Measurements from ENCODE around the gene LAMA2. TPM values are rescaled to one million over a fixed set of nuclear protein-coding genes. Genes with fewer than 3 reads are reported as not detected.
"Not testable (repeated sequence)": the region's sequence is repeated elsewhere in the genome, so short reads cannot be mapped to it uniquely, and the experiment has no call there.

Gene LAMA2
- total RNA-seq, 2 donors from 2014 or later: 7.0 to 14.4 TPM

DNA sequence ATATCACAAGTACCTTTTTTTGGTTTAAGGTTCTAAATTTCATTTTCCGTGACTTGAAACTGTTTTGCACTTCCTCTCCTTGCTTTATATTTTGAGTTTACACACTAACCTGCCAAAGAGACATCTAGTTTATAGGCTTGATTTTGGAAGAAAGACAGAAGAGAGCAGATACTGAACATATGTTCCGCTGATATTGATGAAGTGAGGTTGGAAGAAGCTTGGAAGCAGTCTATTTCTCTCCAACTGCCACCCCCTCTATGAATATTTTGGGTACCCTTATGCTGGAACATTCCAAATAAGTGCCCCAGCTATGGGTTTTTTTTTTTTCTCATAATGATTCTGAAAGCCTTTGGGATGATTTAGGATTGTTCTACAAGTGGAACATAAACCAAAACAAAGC is 150.6 kb downstream of the LAMA2 start:
- intact Hi-C loops (cut with DNase I, micrococcal nuclease): no loop called here
- no peak for ATAC-seq
- no peak for DNase-seq

DNA sequence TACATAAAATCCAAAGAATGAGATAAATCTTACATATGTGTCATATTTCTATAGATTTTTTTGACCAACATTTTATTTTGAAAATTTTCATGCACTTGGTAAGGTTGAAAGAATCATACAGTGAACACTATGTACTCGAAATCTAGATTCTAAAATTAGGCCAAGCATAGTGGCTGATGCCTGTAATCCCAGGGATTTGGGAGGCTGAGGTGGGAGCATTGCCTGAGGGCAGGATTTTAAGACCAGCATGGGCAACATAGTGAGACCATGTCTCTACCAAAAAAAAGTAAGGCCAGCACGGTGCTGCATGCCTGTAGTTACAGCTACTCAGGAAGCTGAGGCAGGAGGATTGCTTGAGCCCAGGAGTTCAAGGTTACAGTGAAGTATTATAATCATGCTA is 158.6 kb downstream of the LAMA2 start:
- DNase-seq (no peak), ATAC-seq (no peak)
- intact Hi-C loops (cut with DNase I, micrococcal nuclease): no loop called here

DNA sequence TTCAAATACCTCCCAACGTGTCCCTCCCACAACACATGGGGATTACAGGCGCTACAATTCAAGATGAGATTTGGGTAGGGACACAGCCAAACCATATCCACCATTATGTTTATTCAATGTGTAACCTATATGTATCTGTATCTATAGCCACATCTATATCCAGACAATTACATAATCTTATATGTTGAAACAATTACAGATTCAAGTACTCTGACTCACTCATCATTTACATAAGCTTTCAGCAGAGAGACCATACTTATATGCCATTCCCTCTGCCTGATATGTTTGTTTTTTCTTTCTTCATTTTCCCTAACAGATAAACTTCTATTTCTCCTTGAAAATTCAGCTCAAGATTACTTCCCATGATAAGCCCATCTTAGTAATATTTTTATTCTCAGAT is 163.6 kb downstream of the LAMA2 start:
- intact Hi-C loops (cut with DNase I, micrococcal nuclease): no loop called here
- ATAC-seq (no peak), DNase-seq (no peak)

DNA sequence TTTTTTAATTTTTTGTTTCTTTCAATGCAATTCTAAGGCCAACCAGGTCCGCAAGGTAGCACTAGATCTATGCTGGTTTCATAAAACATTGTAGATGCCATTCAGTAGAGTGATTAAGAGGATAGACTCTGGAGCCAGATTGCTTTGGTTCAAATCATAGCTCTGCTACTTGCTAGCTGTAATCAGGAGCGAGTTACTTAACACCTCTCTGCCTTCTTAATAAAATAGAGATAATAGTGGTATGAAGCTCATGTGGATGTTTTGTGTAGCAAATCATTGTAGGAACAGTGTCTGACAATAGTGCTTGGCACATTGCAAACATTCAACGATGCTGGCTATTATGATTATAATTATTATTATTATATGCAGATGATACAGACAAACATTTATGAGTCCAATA is 164.9 kb downstream of the LAMA2 start:
- no peak for ATAC-seq
- DNase-seq: no peak
- intact Hi-C loops (cut with DNase I, micrococcal nuclease): no loop called here

DNA sequence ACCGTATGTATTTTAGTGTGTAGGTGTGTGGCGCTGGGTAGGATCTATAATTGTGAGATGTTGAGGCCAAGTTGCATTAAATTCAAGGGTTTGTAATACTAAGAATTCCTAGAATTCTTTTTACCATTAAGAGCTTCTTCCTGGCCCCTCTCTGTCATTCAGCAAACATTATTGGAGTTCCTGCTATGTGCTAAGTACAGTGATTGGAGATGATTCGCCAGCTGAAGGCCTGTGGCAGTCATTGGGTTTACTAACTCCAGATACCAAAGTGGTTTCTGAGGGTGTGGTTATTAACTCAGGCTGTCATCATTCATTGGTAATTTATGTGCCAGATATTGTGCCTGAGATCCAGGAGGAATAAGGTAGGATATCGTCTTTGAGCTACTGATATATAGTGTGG is 167.1 kb downstream of the LAMA2 start:
- no peak for ATAC-seq
- intact Hi-C loops (cut with DNase I, micrococcal nuclease): no loop called here
- DNase-seq: no peak

DNA sequence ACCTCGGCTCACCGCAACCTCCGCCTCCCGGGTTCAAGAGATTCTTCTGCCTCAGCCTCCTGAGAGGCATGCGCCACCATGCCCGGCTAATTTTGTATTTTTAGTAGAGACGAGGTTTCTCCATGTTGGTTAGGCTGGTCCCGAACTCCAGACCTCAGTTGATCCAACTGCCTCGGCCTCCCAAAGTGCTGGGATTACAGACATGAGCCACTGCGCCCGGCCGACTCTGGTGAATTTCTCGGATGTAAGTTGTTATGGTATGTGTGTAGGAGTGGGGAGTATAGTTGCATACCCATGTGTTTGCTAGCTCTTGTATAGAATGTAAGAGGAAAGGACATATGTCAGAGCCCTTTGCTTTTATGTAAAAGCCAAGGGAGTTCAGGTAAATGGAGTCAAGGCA is 170.2 kb downstream of the LAMA2 start:
- intact Hi-C loops (cut with DNase I, micrococcal nuclease); ATAC-seq; DNase-seq: not testable (repeated sequence)

DNA sequence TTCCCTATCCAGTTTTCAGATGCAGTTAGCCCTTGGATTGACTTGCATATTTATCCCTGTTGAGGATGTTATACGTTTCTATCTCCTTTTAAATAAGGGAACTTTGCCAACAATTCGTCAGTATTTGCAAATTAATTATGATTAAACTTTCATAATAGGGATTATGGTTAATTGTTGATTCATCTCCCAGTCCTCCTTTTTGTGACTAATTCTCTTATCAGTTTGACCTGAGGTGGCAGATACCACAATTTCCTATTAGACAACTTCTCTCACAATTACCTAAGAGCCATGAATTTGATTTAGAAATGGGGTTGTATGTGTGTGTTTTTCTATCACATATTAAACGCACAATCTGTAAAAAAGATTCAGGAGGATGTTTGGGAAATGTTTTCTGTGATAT is 172.9 kb downstream of the LAMA2 start:
- DNase-seq (no peak), ATAC-seq (no peak)
- intact Hi-C loops (cut with DNase I, micrococcal nuclease): no loop called here

DNA sequence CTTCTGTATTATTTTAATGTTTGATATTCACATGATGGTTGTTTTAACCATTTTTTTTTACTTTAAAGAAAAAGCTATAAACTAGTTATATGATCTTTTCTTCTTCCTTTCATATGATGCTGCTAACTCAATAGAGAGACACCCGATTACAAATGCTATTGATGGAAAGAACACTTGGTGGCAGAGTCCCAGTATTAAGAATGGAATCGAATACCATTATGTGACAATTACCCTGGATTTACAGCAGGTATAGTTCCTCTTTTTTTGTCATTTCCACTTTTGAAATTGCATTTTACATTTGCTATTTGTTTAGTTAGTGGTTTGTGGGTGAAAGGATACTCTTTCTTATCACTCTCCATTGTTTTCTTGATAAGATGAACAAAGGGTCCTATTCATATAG is 176.7 kb downstream of the LAMA2 start:
- DNase-seq: no peak

DNA sequence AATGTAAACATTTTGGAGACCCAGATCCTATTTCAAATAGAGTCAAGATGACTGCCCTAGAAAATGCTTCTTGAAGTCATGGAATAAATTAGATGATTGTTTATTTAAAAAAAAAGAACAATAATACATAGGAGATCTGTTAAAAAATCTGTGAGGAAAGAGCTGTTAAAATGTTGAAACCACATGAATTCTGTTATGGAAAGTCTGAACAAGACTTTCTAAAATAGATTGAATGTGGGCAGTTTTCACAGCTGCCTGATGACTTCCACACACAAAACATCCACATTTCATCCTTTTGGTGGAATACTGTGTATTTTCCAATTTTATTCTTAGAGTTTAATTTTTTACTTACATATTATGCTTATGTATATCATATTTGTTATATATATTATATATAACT is 186.1 kb downstream of the LAMA2 start:
- no peak for DNase-seq
- intact Hi-C loops (cut with DNase I, micrococcal nuclease): no loop called here

More for the DNA sequence above, 176.7 kb downstream of the LAMA2 start:
- intact Hi-C loops (cut with DNase I, micrococcal nuclease): no loop called here
- no peak for ATAC-seq

DNA sequence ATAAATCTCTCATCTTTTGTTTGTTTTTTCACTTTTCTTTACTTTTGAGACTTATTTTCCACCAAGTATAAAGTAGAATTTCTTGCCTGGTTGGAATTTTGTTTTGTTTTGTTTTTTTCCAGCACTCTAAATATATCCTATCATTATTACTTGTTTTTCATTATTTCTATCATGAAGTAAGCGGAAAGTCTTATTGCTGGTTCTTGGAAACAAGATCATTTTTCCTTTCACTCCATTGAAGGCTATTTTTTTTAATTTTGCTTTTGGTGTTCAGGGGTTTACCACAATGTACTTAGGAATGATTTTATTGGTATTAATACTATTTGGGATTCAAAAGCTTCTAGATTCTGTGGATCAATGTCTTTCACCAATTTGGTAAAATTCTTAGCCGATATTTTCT is 190.1 kb downstream of the LAMA2 start:
- intact Hi-C loops (cut with DNase I, micrococcal nuclease): no loop called here
- DNase-seq (no peak), ATAC-seq (no peak)

More for the DNA sequence above, 186.1 kb downstream of the LAMA2 start:
- no peak for ATAC-seq

DNA sequence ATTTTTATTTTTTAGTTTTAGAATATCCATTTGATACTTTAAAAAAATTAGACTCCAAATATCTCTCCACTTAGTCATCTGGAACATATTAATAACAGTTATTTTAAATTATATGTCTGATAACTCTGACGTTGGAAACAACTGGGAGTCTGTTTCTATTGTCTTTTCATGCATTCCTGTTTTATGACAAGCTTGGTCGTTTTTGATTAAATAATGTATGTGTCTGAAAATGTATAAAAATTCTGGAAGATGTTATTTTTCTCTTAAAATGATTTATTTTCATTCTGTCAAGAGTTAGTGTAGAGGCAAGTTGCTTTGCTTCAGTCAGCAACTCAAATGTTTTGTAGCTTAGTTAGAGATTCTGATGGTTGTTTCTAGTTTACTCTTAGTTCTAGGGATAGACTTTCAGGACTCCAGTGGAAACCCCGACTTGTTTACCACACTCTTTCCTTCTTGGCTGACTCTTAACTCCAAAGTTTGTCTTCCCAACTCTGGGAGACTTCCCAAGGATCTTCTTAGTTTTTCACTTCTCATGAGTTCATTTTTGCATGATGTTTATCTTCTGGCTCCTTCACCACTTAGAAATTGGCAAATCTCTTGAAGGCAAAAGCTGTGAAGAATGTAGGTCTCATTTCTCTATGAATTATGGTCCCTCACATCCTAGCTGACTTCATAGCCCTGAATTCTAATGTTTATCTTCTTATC is 190.9 kb downstream of the LAMA2 start:
- intact Hi-C loops (cut with DNase I, micrococcal nuclease): no loop called here
- DNase-seq (no peak), ATAC-seq (no peak)

DNA sequence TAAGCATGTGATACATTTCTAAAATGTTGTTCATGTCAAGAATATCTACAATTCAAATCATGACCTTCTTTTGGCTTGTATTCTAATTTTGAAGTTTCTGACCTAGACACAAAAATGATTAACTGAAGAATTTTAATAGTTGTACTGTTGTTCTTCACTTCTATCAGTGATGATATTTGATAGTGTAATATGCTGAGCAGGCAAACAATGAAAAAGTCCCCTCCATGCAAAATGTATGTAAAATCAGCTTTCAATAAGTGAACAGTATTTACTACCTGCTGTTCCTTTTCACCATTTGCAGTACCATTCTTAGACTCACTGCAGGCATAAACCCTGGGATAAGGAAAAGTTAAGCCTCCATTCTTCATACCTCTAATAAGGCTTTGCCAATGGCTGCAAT is 201.5 kb downstream of the LAMA2 start:
- no peak for ATAC-seq
- intact Hi-C loops (cut with DNase I, micrococcal nuclease): no loop called here

DNA sequence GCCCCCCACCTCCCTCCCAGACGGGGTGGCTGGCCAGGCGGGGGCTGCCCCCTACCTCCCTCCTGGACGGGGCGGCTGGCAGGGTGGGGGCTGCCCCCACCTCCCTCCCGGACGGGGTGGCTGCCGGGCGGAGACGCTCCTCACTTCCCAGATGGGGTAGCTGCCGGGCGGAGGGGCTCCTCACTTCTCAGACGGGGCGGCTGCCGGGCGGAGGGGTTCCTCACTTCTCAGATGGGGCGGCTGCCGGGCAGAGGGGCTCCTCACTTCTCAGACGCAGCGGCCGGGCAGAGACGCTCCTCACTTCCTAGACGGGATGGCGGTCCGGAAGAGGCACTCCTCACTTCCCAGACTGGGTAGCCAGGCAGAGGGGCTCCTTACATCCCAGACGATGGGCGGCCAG is 205.5 kb downstream of the LAMA2 start:
- DNase-seq; ATAC-seq; intact Hi-C loops (cut with DNase I, micrococcal nuclease): not testable (repeated sequence)

More for the DNA sequence above, 201.5 kb downstream of the LAMA2 start:
- DNase-seq: no peak

DNA sequence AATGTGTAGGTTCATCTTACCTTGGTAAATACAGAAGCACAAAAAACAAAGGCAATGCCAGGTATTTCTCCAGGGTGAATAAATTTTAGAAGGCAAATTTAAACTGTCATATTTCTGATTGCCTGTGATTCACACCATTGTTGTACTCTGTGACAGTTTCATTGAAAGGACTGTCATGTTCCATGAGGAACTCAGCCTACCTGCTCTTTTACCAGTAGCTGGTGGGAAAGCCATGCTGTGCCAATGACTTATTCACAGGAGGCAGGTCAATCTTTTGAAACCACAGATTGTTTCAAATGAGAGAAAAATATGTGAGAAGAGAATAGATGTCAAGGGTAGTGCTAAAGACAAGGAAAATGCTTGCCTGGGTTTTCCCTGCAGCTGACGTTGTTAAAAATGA is 206.4 kb downstream of the LAMA2 start:
- no peak for DNase-seq
- intact Hi-C loops (cut with DNase I, micrococcal nuclease): no loop called here
- no peak for ATAC-seq

DNA sequence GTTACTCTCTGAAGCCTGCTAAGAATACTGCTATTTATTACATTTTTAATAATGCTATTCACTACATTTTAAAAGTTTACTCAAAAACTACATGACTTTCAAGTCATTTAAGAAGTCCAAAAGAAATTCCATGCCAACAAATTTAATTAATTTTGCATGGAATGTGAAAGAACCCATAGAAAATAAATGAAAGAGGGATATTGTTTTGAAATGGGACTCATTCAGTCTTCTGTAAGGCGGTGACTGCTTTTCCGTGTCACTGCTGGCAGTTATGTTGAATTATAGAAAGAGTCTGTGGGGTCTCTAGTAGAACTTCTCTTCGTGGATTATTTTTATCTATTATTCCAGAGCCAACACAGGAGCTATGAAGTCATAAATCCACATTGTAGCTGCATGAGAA is 211.2 kb downstream of the LAMA2 start:
- no peak for DNase-seq
- intact Hi-C loops (cut with DNase I, micrococcal nuclease): no loop called here

DNA sequence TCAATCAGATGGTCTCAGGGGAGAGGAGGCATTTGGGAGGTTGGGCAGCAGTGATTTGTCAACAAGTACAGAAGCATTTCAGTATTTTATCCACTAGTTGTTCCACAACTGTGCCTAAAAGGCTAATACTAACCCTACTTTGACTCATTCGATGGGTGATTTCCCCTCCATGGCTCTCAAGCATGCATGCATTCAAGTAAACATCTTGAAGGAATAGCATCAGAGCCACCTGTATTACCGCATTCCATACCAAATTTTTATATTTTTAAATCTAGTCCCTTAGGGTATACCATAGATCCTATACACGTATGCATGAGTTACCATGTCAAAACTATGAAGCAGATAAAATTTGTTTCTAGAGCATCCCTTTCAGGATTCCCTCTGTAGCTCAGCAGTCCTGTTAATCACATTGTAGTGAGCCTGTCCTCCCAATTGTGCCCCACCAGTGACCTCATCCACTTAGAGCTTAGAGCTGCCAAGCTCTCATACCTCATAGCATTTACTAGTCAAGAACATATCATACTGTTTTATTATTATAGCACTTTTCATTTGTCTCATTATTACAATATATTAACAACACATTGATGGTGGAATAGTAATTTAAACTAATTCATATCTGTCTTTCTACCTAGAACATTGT is 213.8 kb downstream of the LAMA2 start:
- DNase-seq: no peak
- intact Hi-C loops (cut with DNase I, micrococcal nuclease): no loop called here
- no peak for ATAC-seq

More for the DNA sequence above, 211.2 kb downstream of the LAMA2 start:
- ATAC-seq: no peak

DNA sequence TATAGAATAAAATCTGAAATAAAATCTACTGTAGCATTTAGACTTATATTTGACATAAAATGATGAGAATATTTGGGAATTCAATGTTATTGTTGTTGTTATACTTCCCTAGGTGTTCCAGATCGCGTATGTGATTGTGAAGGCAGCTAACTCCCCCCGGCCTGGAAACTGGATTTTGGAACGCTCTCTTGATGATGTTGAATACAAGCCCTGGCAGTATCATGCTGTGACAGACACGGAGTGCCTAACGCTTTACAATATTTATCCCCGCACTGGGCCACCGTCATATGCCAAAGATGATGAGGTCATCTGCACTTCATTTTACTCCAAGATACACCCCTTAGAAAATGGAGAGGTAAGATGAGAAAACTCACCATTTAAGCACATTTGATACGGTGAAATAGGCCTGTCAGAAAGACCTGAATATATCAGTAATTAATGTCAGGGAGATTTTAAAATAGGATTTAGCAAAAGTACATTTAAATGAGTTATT is 215.2 kb downstream of the LAMA2 start:
- no peak for ATAC-seq

DNA sequence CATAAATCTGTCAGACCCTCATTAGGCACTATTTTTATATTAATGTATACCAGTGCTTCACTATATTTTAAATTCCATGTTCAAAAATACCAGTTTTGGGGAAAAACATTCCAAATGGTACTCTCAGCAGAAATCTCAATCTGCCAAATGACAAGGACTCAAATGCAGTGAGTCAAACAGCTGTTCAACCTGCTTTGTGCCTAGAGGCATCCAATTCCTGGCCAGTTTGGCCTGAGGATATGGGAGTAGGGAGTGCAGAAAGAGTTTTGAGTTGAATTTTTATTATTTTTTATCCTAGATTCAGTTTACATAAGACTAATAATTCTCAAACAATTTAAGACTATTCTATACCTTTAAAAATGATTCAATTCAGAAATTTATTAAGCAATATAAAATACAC is 216.8 kb downstream of the LAMA2 start:
- DNase-seq (no peak), ATAC-seq (no peak)
- intact Hi-C loops (cut with DNase I, micrococcal nuclease): no loop called here

More for the DNA sequence above, 215.2 kb downstream of the LAMA2 start:
- DNase-seq: no peak
- intact Hi-C loops (cut with DNase I, micrococcal nuclease): no loop called here

DNA sequence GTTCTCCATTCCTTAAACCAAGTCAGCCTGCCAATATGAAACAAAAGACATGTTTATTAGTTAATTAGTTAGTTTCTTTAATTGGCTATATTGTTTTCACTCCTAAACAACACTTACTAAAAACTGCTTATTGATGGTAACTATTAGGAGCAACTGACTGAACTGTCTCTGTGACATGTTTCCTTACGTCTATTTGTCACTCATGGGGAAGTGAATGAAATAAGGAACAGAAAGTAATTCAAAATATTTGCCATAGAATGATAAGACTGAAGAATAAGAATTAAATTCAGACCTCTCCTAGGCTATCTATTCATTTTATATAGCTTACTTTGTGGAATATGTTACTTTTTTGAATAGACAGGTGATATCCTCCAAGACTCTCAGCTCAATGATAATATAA is 217.2 kb downstream of the LAMA2 start:
- ATAC-seq (no peak), DNase-seq (no peak)
- intact Hi-C loops (cut with DNase I, micrococcal nuclease): no loop called here

DNA sequence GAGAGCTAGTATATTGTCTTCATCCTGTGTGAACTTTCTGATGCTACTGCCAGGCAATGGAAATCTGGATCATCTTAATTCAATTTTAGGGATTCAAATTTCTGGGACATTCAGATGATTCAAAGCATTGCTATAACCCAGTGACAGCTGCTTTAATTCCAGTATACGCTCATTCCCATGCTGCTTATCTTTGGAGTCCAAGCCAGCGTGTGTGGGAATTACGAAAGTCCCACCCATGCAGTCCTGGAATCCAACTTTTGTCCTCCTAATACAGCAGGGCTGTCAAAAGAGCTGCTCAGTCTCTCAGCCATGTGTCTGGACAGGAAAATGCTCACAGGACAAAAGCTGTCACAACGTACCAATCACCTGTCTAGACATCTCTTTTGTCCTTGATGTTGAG is 219.8 kb downstream of the LAMA2 start:
- intact Hi-C loops (cut with DNase I, micrococcal nuclease): no loop called here
- DNase-seq (no peak), ATAC-seq (no peak)

DNA sequence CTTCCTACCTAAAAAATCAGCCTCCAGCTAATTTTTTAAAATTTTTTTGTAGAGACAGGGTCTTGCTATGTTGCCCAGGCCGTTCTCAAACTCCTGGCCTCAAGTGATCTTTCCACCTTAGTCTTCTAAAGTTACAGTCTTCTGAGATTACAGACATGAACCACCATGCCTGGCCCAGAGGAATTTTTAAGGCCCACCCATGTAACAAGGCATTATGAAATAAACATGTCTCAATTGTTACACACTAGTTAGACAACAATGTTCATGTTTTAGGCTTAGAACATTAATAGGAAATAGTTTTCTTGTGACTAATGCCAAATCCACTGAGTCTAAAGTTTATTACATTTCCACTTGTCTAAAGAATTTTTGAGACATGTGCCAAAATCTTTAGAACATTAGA is 221.2 kb downstream of the LAMA2 start:
- ATAC-seq (no peak), DNase-seq (no peak)
- intact Hi-C loops (cut with DNase I, micrococcal nuclease): no loop called here
